ENCODE measurements around the gene DOCK1.

Gene DOCK1

GRCh38 chr10:127415116-127415515, 509.9 kb downstream of the DOCK1 start:
- no peak for DNase-seq

- no peak for DNase-seq
Observed at GRCh38 chr10:127415901-127416581, 510.8 kb downstream of the DOCK1 start.

- no peak for DNase-seq
Observed at GRCh38 chr10:127417031-127417430, 511.8 kb downstream of the DOCK1 start.

- DNase-seq: no peak
Observed at GRCh38 chr10:127417686-127418401, 512.6 kb downstream of the DOCK1 start.

- DNase-seq: no peak
Observed at GRCh38 chr10:127418536-127419168, 513.4 kb downstream of the DOCK1 start.

GRCh38 chr10:127420138-127420684, 515.0 kb downstream of the DOCK1 start:
- DNase-seq: no peak

GRCh38 chr10:127423218-127423915, 518.1 kb downstream of the DOCK1 start:
- DNase-seq: no peak

- no peak for DNase-seq
Observed at GRCh38 chr10:127424594-127425264, 519.5 kb downstream of the DOCK1 start.

GRCh38 chr10:127426746-127427145, 521.5 kb downstream of the DOCK1 start:
- no peak for DNase-seq

- no peak for DNase-seq
Observed at GRCh38 chr10:127427926-127428325, 522.7 kb downstream of the DOCK1 start.

- no peak for DNase-seq
Observed at GRCh38 chr10:127428385-127428980, 523.3 kb downstream of the DOCK1 start.

GRCh38 chr10:127429601-127430312, 524.5 kb downstream of the DOCK1 start:
- DNase-seq: no peak

GRCh38 chr10:127431525-127431924, 526.3 kb downstream of the DOCK1 start:
- DNase-seq: no peak

GRCh38 chr10:127434006-127434405, 528.8 kb downstream of the DOCK1 start:
- no peak for DNase-seq

GRCh38 chr10:127435246-127435645, 530.0 kb downstream of the DOCK1 start:
- no peak for DNase-seq

GRCh38 chr10:127440371-127440770, 535.1 kb downstream of the DOCK1 start:
- no peak for DNase-seq

- DNase-seq: no peak
Observed at GRCh38 chr10:127441350-127442219, 536.4 kb downstream of the DOCK1 start.

GRCh38 chr10:127442220-127442525, 536.9 kb downstream of the DOCK1 start:
- DNase-seq: no peak

GRCh38 chr10:127444155-127444554, 538.9 kb downstream of the DOCK1 start:
- DNase-seq: no peak

- DNase-seq: no peak
Observed at GRCh38 chr10:127447197-127447596, 542.0 kb downstream of the DOCK1 start.

- DNase-seq: no peak
Observed at GRCh38 chr10:127449490-127449889, 544.3 kb downstream of the DOCK1 start.
